ENCODE data around the gene DYNC1I1.

DYNC1I1 gene

GRCh38 chr7:95960706-95961244, 188.4 kb downstream of the DYNC1I1 start:
- DNase-seq (ENCODE audit: low read depth in 3 of 3): no peak

DNA sequence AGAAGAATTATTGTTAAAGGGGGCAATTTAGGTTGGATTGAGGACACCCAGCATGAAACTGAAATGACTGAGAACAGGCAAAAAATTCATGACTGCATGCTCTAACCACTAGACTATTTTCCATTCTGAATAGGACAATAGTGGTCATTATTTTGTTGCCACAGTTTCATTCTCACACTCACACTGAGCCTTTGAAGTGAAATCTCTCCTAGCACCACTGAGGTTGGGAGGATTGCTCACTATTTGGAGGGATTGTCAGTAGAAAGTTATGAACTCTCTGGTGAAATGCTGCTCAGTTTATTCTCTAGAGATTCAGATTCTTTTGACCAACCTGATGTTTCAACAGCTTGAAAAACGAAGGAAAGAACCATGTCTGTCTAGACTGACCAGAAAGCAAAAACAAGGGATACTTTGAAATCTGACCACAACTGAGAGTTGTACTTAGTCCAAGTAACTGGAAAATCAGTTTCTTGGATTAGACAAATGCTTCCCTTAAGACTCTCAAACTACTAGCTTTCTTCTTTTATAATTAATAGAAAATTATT, 191.2 kb downstream of the DYNC1I1 start:
- DNase-seq (ENCODE audit: low read depth in 3 of 3): no peak

DNA sequence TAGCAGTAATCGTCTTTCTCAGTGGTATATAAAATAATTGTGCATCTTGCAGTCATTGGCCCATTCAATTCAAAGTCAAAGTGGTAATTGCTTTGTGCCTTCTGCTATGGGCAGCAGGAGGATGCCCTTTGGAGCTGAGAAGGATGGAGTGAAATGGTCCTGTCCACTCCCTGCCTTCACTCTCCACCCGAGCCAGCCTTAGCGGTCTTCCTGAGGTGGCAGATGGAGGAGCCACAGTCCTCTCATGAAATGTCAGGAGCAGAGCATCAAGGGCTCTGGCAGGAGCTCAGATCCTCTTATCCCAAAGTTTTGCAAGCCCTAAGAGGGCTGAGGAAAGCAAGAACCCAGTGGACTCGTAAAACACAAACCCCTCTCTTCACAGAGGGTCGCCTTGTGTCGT, 199.4 kb downstream of the DYNC1I1 start:
- no peak for DNase-seq (ENCODE audit: low read depth in 3 of 3)

DNA sequence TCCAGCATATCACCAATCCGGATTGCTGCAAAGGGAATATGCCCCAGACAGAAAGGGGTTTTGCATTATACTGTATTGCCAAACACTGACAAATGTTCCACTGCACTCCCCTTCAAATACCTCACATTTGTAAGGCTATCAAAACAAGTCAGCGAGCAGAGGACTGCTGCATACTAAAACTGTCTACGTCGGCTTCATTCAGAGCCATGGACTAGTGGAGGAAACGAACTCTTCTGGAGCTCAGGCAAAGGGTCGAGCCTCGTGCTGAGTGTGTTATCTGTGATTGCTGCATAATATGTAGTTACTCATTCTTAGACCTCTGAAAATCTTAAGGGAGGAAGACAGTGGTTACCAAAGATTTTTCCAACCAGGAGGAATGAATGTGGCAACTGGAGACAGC, 200.2 kb downstream of the DYNC1I1 start:
- no peak for DNase-seq (ENCODE audit: low read depth in 3 of 3)

DNA sequence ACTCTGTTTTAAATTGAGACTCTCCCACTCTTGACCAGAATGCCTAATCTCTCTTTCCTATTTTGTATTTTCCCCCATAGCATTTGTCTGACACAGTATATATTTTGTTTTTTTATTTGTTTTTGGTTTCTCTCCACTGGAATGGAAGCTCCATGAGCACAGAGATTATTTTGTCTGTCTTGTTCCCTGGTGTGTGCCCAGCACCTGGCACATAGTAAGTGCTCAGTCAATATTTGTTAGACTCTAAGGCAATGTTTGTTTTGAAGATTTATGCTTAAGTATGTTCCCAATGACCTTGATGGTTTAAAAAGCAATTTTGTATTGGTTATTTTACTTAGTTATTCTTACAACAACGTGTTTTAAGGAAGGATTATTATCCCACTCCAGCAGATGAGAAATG, 201.8 kb downstream of the DYNC1I1 start:
- no peak for DNase-seq (ENCODE audit: low read depth in 3 of 3)

DNA sequence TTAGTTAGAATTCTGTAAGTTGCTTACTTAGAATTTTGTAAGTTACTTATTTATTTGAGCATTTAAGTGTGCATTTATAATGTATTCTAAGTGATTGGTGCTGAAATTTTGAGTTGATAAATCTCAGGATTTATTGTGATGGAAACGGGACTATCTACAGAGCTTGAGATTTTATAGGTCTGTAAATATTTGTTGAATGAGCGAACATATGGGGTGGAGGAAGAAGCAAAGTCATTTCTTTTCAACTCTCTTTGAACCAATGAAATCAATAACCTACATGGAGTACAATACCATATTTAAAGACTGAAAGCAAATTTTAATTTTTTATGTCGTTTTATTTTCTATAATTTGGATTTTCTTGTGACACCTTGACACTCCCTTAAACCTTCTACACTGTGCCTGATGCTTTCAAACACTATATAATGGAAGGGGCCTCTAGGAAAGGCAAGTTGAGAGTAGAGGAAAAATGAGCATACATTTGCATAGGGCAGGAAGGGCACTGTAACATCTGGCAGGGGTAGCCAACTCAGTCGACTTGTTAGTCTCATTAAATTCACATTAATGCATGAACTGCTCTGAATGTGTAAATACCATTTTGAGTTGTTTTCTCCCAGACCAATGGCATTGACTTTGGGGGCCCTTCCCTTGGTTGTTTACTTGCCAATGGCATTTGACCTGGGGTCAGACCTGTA, 204.2 kb downstream of the DYNC1I1 start:
- DNase-seq (ENCODE audit: low read depth in 3 of 3): no peak

DNA sequence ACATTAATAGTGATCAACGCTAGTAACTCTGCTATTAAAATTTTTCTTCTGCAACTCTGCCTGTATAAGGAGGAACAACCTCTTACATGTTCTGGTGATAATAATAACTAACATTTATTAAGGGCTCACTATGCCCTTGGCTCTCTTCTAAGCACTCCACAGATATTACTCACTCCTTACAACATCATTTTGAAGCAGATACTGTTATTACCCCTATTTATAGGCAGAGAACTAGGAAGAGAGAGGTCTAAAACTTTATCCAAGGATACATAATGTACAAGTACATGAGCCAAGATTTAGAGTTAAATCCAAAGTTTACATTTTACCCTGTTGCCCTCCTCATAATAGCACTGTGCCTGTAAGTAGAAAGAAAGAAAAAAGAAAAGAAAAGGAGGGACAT, 205.6 kb downstream of the DYNC1I1 start:
- DNase-seq (ENCODE audit: low read depth in 3 of 3): no peak

- DNase-seq (ENCODE audit: low read depth in 3 of 3): no peak
Measured at GRCh38 chr7:95980167-95980566, 207.8 kb downstream of the DYNC1I1 start.

- no peak for DNase-seq (ENCODE audit: low read depth in 3 of 3)
Measured at GRCh38 chr7:95980706-95981105, 208.4 kb downstream of the DYNC1I1 start.

DNA sequence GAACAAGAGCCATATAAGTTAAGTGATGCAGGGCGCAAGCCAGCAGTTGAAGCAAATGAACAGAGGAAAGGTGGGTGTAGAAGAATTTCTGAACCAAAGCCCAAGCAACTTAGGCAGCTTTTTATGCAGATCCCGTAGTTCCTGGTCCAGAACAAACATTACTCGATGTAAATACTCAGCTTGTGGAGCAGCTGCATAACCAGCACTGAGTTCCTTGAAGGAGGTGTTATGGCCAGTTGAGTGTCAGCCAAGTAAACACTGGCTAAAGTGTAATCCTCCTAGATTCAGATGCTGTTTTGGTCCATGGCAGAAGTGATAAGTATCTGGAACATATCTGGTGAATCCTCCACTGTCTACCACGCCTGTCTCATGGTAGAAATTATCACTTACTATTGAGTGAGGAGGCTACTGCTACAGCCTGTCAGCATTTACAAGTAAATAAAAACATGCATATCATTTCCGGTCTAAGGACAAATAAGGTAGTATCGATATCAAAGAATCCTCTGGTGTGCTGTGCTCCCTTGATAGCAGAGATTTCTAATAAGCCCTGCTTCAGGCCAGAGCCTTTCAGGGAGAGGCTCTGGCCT, 213.9 kb downstream of the DYNC1I1 start:
- no peak for DNase-seq (ENCODE audit: low read depth in 3 of 3)

GRCh38 chr7:95989301-95989700, 216.9 kb downstream of the DYNC1I1 start:
- no peak for DNase-seq (ENCODE audit: low read depth in 3 of 3)

- DNase-seq (ENCODE audit: low read depth in 3 of 3): no peak
Measured at GRCh38 chr7:95993380-95993779, 221.0 kb downstream of the DYNC1I1 start.

GRCh38 chr7:95996174-95996573, 223.8 kb downstream of the DYNC1I1 start:
- no peak for DNase-seq (ENCODE audit: low read depth in 3 of 3)

GRCh38 chr7:95996886-95997285, 224.5 kb downstream of the DYNC1I1 start:
- no peak for DNase-seq (ENCODE audit: low read depth in 3 of 3)

DNA sequence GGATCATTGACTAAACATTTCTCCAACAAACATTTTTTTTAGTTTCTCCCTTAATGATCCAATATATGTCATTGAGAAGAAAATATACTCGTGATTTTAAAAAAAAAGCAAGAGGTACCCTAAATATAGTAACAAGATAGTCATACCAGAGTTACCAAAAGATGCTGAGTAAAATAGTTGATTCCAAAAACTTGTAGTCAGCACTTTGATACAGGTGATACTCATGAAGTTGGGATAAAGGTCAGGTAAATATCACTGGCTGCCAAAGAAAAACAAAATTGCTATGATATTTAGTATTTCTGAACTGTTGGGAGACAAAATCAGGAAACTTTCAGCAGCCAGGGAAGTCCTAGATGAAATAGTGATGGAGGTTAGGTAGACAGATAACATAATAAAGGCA, 225.3 kb downstream of the DYNC1I1 start:
- DNase-seq (ENCODE audit: low read depth in 3 of 3): no peak

GRCh38 chr7:95999481-95999880, 227.1 kb downstream of the DYNC1I1 start:
- DNase-seq (ENCODE audit: low read depth in 3 of 3): no peak

DNA sequence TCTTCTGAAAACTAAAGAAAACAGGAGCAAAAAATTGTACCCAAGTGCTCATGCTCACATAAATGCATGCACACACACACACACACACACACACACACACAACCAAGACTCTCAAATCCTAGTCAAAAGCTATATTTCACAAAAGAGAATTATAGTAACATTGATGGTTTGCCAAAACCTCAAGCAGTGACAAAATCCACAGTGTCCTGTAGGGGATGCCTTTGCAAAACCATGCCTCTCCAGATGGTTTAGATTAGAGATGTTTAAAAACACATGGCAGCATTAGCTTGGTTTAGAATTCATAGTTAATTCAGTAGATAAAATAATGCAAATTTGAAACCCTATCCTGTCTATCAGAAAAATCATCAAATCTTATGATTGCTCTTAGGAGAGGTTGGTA, 232.2 kb downstream of the DYNC1I1 start:
- DNase-seq (ENCODE audit: low read depth in 3 of 3): no peak

DNA sequence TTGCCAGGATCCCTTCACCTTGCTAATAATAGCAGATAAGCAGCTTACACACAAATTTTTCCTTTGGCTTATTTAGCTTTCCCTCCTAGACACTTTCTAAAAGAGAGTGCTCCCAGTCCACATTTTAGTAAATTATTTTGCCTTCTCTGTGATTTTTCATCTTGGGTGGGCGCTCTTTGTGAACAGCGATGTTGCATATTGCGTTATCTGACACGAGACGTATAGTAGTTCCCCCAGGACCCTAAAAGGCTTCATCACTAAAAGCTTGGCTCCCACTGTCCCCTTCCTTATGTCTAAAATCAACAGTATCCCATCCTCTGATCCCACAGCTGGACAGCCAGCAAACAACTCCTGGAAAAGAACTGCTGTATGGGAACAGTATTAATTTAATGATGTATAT, 232.9 kb downstream of the DYNC1I1 start:
- DNase-seq (ENCODE audit: low read depth in 3 of 3): no peak

DNA sequence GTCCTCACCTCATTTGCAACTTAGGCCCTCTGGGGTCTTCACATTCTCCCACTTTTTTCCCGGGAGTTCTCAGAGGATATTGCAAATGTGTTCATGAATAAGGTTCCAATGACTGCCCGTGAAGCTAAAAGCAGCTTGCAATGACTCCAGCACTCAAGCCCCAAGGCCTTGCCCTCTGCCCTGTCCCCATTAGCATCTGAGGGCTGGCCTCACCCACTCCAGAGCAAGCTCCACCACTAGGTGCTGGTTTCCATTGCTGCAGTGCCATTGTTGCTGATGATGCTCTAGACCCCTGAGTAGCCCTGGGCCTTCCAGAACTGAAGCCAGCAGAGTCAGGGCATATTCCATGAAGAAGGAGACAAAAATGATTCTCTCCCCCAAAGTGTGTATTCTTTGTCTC, 236.8 kb downstream of the DYNC1I1 start:
- no peak for DNase-seq (ENCODE audit: low read depth in 3 of 3)

GRCh38 chr7:96013836-96014235, 241.5 kb downstream of the DYNC1I1 start:
- no peak for DNase-seq (ENCODE audit: low read depth in 3 of 3)

- DNase-seq (ENCODE audit: low read depth in 3 of 3): no peak
Measured at GRCh38 chr7:96014617-96015016, 242.3 kb downstream of the DYNC1I1 start.

- DNase-seq (ENCODE audit: low read depth in 3 of 3): no peak
Measured at GRCh38 chr7:96016056-96016586, 243.8 kb downstream of the DYNC1I1 start.

DNA sequence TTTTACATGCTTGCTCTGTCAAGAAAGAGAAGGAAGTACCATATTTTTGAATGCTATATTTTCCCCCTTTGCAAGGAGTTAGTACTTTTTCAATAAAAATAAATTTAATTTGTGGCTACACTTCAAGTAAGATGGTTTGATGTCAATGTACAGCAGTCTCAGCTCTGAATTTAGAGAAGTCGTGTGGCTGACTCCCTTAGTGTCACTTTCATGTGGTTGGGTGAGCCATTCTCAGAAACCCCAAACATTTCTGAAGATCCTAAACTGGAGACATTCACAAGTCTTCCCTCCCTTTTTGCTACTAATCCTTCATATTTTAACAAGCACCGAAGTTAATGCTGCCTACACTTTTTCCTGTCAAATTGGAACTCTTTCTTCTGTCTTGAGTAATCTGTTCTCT, 244.4 kb downstream of the DYNC1I1 start:
- DNase-seq (ENCODE audit: low read depth in 3 of 3): no peak

Data from stimulated activated CD4-positive, alpha-beta T cell treated with anti-CD3 and anti-CD28 coated beads, TNF-alpha, amount 100 ng/mL, for 4 hours (primary cell).